Muscle layer of colon (tissue), 2 donors: ENCODE measurements around the gene NT5DC4.

Source experiments
- H3K27ac ChIP-seq: one replicate; pipeline ENCODE4 v1.7.0; 2013; ENCODE audit warnings: low read depth, mild to moderate bottlenecking, low read length, moderate library complexity
- H3K27me3 ChIP-seq, 2 donors: one replicate each; pipeline ENCODE4 v1.7.0; 2013; ENCODE audit warnings: low read length in 2 of 2, mild to moderate bottlenecking in 2 of 2; ENCODE audit not compliant: insufficient read depth in 2 of 2, control insufficient read depth in 1 of 2
- H3K36me3 ChIP-seq: one replicate; pipeline ENCODE4 v1.7.0; 2013; ENCODE audit warnings: mild to moderate bottlenecking, low read length; ENCODE audit not compliant: insufficient read depth
- H3K4me1 ChIP-seq: one replicate; pipeline ENCODE4 v1.7.0; 2013; ENCODE audit warnings: mild to moderate bottlenecking, low read length; ENCODE audit not compliant: insufficient read depth
- H3K4me3 ChIP-seq, 2 donors: one replicate each; pipeline ENCODE4 v1.7.0; 2013; ENCODE audit warnings: low read length in 2 of 2, low read depth in 1 of 2, mild to moderate bottlenecking in 1 of 2, moderate library complexity in 1 of 2
- H3K9ac ChIP-seq: one replicate; pipeline ENCODE4 v1.7.0; 2013; ENCODE audit warnings: low read length
- H3K9me3 ChIP-seq: one replicate; pipeline ENCODE4 v1.7.0; 2013; ENCODE audit warnings: mild to moderate bottlenecking, low read length
- donor health status: abdominal sarcoma.
- donor health status: Adenocarcinoma of cecum.

NT5DC4 gene

GRCh38 chr2:112749755-112750559 lies 29.1 kb downstream of the NT5DC4 start:
- peaks cover 15% of the 10 kb centered on the region for H3K4me1 ChIP-seq
- H3K9ac ChIP-seq, result no peak overlapping the region
- H3K9me3 ChIP-seq, result no peaks in the 10 kb centered on the region
- no peak overlapping the region for H3K27ac ChIP-seq
- H3K36me3 ChIP-seq, result no peaks in the 10 kb centered on the region
- H3K27me3 ChIP-seq, result no peaks in the 10 kb centered on the region
- no peak overlapping the region for H3K4me3 ChIP-seq

GRCh38 chr2:112750560-112750843 lies 29.7 kb downstream of the NT5DC4 start:
- Histone ChIP-seq H3K36me3 (no peaks in the 10 kb centered on the region), H3K9ac (no peak overlapping the region), H3K4me3 (no peak overlapping the region), H3K9me3 (no peaks in the 10 kb centered on the region), H3K4me1 (peaks cover 15% of the 10 kb centered on the region), H3K27ac (no peak overlapping the region), H3K27me3 (no peaks in the 10 kb centered on the region)

GRCh38 chr2:112751451-112752197 lies 30.8 kb downstream of the NT5DC4 start:
- Histone ChIP-seq H3K4me3 (no peak overlapping the region), H3K9ac (no peak overlapping the region), H3K4me1 (peaks cover 23% of the 10 kb centered on the region), H3K9me3 (no peaks in the 10 kb centered on the region), H3K36me3 (no peaks in the 10 kb centered on the region), H3K27me3 (no peaks in the 10 kb centered on the region), H3K27ac (no peak overlapping the region)

- Histone ChIP-seq H3K36me3 (no peaks in the 10 kb centered on the region), H3K9ac (no peak overlapping the region), H3K27me3 (no peaks in the 10 kb centered on the region), H3K9me3 (no peaks in the 10 kb centered on the region), H3K27ac (no peak overlapping the region), H3K4me3 (no peak overlapping the region), H3K4me1 (peaks cover 26% of the 10 kb centered on the region)
Observed at GRCh38 chr2:112752667-112753066, 31.8 kb downstream of the NT5DC4 start.

- Histone ChIP-seq H3K4me1 (peaks cover 30% of the 10 kb centered on the region), H3K9me3 (no peaks in the 10 kb centered on the region), H3K27ac (no peak overlapping the region), H3K4me3 (no peak overlapping the region), H3K9ac (no peak overlapping the region), H3K27me3 (no peaks in the 10 kb centered on the region), H3K36me3 (no peaks in the 10 kb centered on the region)
Observed at GRCh38 chr2:112754564-112754963, 33.7 kb downstream of the NT5DC4 start.

GRCh38 chr2:112755444-112755843 lies 34.6 kb downstream of the NT5DC4 start:
- no peak overlapping the region for H3K4me3 ChIP-seq
- H3K27me3 ChIP-seq, result no peaks in the 10 kb centered on the region
- H3K4me1 ChIP-seq, result peaks cover 22% of the 10 kb centered on the region
- H3K9ac ChIP-seq, result no peak overlapping the region
- no peak overlapping the region for H3K27ac ChIP-seq
- no peaks in the 10 kb centered on the region for H3K9me3 ChIP-seq
- no peaks in the 10 kb centered on the region for H3K36me3 ChIP-seq

GRCh38 chr2:112756207-112756606 lies 35.4 kb downstream of the NT5DC4 start:
- Histone ChIP-seq H3K27me3 (no peaks in the 10 kb centered on the region), H3K36me3 (no peaks in the 10 kb centered on the region), H3K9me3 (no peaks in the 10 kb centered on the region), H3K9ac (no peak overlapping the region), H3K27ac (no peak overlapping the region), H3K4me3 (no peak overlapping the region), H3K4me1 (peaks cover 21% of the 10 kb centered on the region)

- Histone ChIP-seq H3K27me3 (no peaks in the 10 kb centered on the region), H3K9me3 (no peaks in the 10 kb centered on the region), H3K36me3 (no peaks in the 10 kb centered on the region), H3K4me1 (peaks cover 21% of the 10 kb centered on the region), H3K27ac (no peak overlapping the region), H3K4me3 (no peak overlapping the region), H3K9ac (no peak overlapping the region)
Observed at GRCh38 chr2:112757265-112757664, 36.4 kb downstream of the NT5DC4 start.

- H3K9ac ChIP-seq, result no peak overlapping the region
- H3K4me1 ChIP-seq, result peaks cover 15% of the 10 kb centered on the region
- H3K27me3 ChIP-seq, result no peaks in the 10 kb centered on the region
- H3K27ac ChIP-seq, result no peak overlapping the region
- H3K36me3 ChIP-seq, result no peaks in the 10 kb centered on the region
- no peaks in the 10 kb centered on the region for H3K9me3 ChIP-seq
- H3K4me3 ChIP-seq, result no peak overlapping the region
Observed at GRCh38 chr2:112758711-112759110, 37.9 kb downstream of the NT5DC4 start.

GRCh38 chr2:112760149-112760548 lies 39.3 kb downstream of the NT5DC4 start:
- Histone ChIP-seq H3K36me3 (no peaks in the 10 kb centered on the region), H3K27ac (no peak overlapping the region), H3K4me3 (no peak overlapping the region), H3K4me1 (peaks cover 18% of the 10 kb centered on the region), H3K9me3 (no peaks in the 10 kb centered on the region), H3K9ac (no peak overlapping the region), H3K27me3 (no peaks in the 10 kb centered on the region)

- Histone ChIP-seq H3K27me3 (no peaks in the 10 kb centered on the region), H3K4me1 (peaks cover 14% of the 10 kb centered on the region), H3K27ac (no peak overlapping the region), H3K9ac (no peak overlapping the region), H3K36me3 (no peaks in the 10 kb centered on the region), H3K4me3 (no peak overlapping the region), H3K9me3 (no peaks in the 10 kb centered on the region)
Observed at GRCh38 chr2:112762276-112762675, 41.5 kb downstream of the NT5DC4 start.
